ENCODE measurements around the gene CKAP2L. TPM values are rescaled to one million over a fixed set of nuclear protein-coding genes. Genes with fewer than 3 reads are reported as not detected.

CKAP2L gene
- 7.1 and 7.7 TPM in 2 replicates for total RNA-seq (2014; rRNA removed; shearing (Covaris generic))
- polyA plus RNA-seq (2015; cell fraction: cytosol; rRNA removed): 7.9 and 14.9 TPM in 2 replicates
- polyA plus RNA-seq (2015; cell fraction: nucleus; rRNA removed): 7.7 and 10.2 TPM in 2 replicates

DNA sequence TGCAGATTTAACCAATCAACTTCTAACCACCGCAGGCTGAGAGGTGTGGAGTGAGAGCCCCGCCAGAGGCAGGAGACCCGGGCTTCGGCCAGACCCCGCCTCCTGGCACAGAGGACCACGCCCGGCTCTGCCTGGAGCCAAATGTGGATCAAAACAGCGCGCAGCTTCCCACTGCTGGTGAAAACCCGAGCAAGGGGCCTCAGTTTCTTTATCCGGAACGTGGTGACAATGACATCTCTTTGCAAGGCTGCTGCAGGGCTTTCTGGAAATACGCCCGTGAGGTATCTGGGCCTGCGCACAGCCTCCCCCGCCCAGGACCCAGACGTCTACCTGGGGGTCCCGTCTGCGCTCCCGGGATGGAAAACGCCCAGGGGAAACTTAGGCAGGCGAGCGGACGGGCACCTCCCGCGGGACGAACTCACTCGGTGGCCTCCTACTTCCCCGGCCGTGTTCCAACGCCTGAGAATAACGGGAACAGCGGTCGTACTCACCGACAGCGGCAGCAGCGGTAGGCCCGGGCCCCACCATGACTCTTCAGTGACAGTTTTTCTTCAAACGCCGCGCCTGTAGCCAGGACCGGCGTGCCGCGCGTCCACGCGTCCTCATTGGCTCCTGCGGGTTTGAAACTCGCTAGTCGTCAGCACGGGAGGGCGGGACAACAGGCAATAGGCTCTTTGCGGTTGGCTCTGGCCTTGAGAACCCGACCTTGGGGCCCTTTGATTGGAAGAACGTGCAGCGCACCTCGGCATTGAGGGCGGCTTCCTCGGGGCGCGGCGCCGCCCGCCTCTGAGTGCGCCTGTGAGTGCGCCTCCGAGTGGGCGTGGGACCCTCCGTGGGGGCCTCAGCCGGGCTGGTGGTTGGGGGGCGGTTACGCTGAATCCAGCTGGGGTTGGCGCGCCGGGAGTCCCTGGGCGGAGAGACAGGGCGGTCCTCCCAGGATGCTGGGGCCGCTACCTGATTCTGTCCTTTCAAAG is at the start of gene CKAP2L:
Gene CKAP2L, minus strand, starts transcription at position 539 of the 974 bp plus-strand sequence. Its CDS starts 11 bp downstream, at position 528.
- DNase-seq (ENCODE audit: low read depth, low spot score): peak; percentile 97
- in situ Hi-C loops (cut with HindIII; ENCODE audit: low pct_unique_long_range_greater_than_20kb, low sequenced_read_pairs): loop anchor here (25.0 kb wide), 1 partner anchor 123 kb away; no protein-coding TSS in a partner anchor

DNA sequence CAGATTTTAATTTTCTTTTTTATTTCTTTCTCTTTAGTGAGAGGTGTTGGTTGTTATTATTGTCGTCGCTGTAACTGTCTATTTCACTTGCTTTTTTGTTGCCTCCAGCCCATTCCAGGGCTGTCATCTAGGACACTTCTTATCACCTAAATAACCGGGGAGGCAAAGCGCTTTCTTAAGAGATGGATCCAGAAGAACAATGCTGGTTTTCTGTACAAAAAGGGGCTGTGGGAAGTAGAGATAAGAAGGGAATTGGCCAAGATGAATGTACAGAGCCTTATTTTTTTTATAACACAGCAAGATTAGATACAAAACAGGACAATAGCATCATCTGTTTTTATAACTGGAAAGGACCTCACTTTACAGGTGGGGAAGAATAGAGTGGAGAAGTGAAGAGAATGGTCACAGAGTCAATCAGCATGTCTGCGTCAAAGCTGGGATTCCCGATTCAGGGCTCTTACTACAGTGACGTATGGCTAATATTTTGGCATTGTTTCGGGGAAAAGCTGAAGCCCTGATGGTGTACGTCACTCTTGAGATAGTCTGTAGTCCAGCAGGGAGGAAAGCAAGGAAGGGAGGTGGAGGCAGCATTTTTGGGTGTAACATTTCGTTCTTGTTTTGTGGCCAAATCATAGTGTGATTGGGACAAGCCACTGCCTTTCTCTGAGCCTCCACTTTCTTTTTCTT is 49.0 kb upstream of the CKAP2L start:
- no peak for DNase-seq (ENCODE audit: low read depth, low spot score)
- in situ Hi-C loops (cut with HindIII; ENCODE audit: low pct_unique_long_range_greater_than_20kb, low sequenced_read_pairs): no loop called here

DNA sequence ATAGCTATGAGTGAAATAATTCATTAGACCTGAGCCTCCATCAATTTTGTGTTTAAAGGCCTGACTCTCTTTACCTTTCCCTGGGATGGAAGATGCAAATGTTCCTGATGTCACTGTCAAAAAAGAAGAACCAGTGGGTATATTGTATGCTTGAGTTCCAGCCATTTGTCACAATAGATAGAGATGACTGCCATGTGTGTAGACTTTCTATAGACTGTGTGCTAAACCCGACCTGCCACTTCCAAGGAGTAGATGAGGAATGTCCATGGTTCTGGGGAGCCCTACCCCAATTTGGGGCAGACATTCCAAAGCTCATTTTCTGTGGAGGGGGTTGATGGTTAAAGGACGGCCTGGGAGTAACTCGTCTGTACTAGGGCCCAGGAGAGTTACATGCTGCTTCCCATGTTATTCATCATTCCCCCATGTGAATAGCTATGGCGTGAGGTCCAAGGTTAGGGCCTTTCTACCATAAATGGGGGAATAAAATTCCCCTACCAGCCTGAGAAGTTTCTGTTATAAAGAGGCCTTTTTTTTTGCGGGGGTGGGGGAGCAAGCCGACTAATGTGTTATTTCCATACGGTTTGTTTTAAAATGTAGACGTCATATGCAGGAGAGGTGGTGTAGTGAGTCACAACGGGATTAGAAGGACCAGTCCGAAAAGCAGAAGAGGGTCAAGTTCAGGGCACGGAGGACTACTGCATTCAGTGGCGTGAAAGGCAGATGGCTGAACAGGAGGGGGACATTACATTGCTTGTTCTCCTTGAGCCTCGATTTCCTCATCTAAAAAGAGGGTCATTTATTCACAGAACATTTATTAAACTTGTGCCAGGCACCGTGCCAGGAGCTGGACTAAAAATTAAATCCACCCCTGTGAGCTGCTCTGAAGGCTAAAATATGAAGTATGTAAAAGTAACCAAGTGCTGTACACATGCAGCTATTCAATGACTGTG is 48.2 kb upstream of the CKAP2L start:
- in situ Hi-C loops (cut with HindIII; ENCODE audit: low pct_unique_long_range_greater_than_20kb, low sequenced_read_pairs): no loop called here
- DNase-seq (ENCODE audit: low read depth, low spot score): no peak

- no peak for DNase-seq (ENCODE audit: low read depth, low spot score)
Observed at GRCh38 chr2:112811841-112812306, 47.5 kb upstream of the CKAP2L start.

DNA sequence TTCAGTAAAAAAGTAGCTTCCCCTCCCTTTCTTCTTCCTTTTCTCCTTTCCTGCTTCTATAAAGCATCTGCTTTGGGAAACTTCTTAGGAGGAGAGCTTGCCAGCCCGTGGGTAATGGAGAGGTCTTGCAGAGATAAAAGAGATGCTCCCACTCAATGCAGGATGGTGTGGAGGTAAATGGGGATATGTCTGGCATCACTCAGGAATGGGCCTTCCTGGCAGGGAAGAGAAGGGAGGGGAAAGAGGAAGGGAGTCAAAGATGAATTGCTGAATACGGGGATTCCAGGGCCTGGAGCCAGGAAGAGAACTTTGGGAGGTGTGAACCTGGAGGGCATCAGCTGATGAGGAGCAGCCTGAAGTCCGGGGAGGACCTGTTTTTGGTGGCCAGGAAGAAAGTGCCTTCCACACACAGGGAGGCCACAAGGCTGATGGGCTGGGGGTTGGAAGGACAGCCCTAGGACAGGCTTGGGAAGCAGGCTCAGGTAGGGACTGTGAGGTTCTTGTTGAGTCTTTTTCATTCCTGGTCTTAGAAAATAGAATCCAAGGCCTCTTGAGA is 46.9 kb upstream of the CKAP2L start:
- no peak for DNase-seq (ENCODE audit: low read depth, low spot score)
- in situ Hi-C loops (cut with HindIII; ENCODE audit: low pct_unique_long_range_greater_than_20kb, low sequenced_read_pairs): no loop called here

More at GRCh38 chr2:112811841-112812306, 47.5 kb upstream of the CKAP2L start:
- in situ Hi-C loops (cut with HindIII; ENCODE audit: low pct_unique_long_range_greater_than_20kb, low sequenced_read_pairs): no loop called here

DNA sequence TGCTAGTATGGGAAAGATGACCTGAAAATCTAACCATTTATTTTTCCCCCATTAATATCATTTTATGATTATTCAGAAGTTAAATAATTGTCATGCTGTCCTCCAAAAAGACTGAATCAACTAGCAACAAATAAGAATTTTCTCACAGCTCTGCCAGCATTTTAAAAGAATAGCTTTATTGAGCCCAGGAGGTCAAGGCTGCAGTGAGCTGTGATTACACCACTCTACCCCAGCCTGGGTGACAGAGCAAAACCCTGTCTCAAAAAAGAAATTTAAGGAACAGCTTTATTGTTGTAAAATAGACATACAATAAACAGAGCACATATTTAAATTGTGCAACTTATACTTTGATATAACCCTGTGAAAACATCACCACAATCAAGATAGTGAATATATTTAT is 44.7 kb upstream of the CKAP2L start:
- in situ Hi-C loops (cut with HindIII; ENCODE audit: low pct_unique_long_range_greater_than_20kb, low sequenced_read_pairs): no loop called here
- no peak for DNase-seq (ENCODE audit: low read depth, low spot score)

DNA sequence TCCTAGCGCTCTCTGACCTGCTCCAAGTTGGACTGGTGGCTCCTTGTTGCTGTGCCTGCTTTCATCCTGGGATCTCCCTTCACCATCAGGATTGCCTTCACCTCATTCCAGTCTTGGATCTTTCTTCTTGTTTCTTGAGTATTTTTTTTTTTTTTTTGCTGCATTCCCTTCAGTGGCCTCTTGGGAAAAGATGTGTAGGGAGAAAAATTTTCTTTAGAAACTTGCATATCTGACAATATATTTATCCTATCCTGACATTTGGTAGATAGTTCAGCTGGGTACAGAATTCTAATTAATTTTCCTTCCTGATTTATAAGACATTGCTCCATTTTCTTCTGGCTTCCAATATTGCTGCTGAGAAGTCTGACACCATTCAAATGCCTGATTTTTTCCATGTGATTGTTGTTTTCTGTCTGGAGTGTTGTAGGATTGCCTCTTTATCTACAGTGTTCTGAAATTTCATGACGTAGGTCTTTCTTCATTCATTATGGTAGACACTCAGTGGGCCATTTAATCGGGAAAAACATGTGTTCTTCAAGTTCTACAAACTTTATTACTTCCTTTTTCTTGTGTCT is 42.9 kb upstream of the CKAP2L start:
- no peak for DNase-seq (ENCODE audit: low read depth, low spot score)
- in situ Hi-C loops (cut with HindIII; ENCODE audit: low pct_unique_long_range_greater_than_20kb, low sequenced_read_pairs): no loop called here

GRCh38 chr2:112805542-112805941 is 41.1 kb upstream of the CKAP2L start:
- in situ Hi-C loops (cut with HindIII; ENCODE audit: low pct_unique_long_range_greater_than_20kb, low sequenced_read_pairs): no loop called here
- no peak for DNase-seq (ENCODE audit: low read depth, low spot score)

GRCh38 chr2:112803691-112804521 is 39.5 kb upstream of the CKAP2L start:
- no peak for DNase-seq (ENCODE audit: low read depth, low spot score)
- in situ Hi-C loops (cut with HindIII; ENCODE audit: low pct_unique_long_range_greater_than_20kb, low sequenced_read_pairs): no loop called here

DNA sequence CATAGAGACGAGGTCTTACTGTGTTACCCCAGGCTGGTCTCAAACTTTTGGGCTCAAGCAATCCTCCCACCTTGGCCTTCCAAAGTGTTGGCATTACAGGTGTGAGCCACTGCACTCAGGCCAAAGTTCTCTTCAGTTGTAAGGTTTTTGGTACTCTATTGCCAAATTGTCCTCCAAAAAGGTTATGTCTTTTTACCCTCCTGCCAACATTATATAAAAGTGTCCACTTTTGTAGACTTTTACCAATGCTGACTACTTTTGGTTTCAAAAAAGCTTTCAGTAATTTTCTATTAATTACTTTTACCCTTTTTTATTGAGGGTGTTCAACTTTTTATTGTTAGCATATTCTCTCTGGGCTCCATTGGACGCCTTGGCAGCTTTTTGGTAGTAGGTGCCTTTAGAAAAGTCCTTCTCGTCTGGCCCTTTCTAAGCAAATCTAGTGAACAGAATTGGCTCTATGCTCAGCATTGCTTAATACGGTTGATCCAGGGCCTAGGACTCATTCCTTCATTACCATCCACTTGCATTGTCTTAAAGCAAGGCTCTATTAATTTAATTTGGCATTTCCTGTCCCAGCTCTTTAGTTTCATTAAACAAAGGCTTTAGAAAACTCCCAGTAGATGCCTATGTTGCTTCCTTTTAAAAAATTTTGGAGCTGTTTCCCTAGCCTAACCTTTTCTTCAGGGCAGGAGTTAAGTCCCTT is 36.6 kb upstream of the CKAP2L start:
- DNase-seq (ENCODE audit: low read depth, low spot score): no peak
- in situ Hi-C loops (cut with HindIII; ENCODE audit: low pct_unique_long_range_greater_than_20kb, low sequenced_read_pairs): no loop called here

DNA sequence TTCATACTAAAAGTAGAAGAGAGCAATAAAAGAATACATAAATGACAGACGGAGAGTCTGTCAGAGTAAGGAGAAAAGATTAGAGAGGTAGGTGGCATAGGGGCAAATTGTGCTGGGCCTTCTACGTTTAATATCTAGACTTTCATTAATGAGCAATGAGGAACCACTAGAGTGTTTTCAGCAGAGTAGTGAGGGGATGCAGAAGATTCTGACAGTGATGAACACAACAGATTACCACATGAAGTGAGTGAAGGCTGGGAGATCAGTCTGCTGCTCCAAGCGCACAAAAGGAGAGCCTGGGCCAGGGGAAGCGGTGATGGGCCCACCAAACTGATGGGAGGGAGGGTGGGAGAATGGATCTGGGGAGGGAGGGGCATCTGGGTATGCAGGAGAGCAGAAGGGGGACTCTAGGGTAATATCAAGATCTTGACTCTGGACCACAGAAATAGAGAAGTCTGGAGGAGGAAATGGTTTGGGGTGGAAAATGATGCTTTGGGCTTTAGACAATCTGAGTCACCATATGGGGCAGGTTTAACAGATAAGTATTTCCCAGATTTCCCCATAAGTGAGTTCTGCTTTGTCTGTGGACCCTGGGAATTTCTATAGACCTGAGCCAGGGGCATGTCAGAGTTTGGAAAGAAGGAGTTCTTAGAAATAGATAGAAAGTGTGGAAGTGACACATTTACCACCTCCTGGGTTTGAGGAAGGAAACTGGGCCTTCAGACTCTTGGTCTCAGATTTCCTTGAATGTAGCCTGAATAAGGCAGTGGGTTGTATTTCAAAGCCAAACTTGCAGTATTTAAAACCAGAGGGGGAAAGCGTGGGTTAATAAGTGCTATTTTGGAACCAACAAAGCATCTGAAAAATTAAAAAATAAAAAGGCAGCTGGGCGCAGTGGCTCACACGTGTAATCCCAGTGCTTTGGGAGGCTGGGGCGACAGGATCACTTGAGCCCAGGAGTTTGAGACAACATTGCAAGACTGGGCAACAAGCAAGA is 34.9 kb upstream of the CKAP2L start:
- no peak for DNase-seq (ENCODE audit: low read depth, low spot score)
- in situ Hi-C loops (cut with HindIII; ENCODE audit: low pct_unique_long_range_greater_than_20kb, low sequenced_read_pairs): no loop called here

DNA sequence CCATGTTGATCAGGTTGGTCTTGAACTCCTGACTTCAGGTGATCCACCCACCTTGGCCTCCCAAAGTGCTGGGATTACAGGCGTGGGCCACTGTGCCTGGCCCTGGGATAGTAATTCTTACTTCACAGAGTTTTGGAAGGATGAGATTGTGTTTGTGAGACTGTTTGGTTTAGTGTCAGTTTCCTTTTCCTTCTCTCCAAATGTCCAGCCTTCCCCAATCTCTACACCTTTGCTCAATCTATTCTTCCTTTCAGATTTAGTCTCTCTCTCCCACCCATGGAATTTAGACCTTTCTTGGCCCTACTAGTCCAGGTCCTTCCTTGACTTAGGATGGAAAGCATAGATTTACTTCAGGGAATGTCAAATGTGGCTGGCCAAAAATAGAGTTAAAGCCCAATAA is 32.1 kb upstream of the CKAP2L start:
- DNase-seq (ENCODE audit: low read depth, low spot score): no peak
- in situ Hi-C loops (cut with HindIII; ENCODE audit: low pct_unique_long_range_greater_than_20kb, low sequenced_read_pairs): no loop called here

DNA sequence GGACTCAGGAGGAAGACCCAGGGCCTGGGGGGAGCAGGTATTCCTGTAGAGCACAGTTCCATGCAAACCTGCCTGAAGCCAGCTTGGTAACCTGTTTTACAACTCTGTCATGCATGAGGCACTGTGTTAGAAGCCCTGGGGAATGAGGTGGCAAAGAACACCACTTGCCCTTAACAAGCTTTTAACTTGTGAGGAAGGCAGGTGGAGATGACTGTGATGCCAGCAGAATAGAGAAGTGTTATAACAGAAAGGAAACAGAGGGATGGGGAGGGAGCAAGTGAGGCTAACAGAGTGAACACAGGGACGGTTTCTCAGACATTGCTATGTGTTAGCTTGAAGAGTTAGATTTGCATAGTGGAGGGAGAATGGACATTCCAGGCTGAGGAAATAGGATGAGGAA is 31.4 kb upstream of the CKAP2L start:
- in situ Hi-C loops (cut with HindIII; ENCODE audit: low pct_unique_long_range_greater_than_20kb, low sequenced_read_pairs): no loop called here
- no peak for DNase-seq (ENCODE audit: low read depth, low spot score)

DNA sequence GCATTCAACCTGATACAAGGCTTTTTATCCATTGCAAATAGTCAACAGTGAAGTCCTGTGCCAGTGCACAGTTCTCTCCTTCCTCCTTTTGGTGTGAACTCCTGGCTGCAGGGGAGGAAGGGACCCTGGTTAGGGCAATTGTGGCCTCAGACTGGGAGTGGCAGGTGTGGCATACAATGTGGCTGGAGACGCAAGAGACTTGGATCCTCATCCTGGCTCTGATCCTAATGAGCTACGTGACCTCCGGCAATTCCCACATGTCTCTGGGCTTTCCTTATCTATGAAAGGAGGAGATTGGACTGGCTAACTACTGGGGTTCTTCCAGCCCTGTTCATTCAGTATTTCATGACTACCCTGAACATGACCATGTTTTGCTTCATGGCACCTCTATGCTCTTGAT is 30.4 kb upstream of the CKAP2L start:
- DNase-seq (ENCODE audit: low read depth, low spot score): no peak
- in situ Hi-C loops (cut with HindIII; ENCODE audit: low pct_unique_long_range_greater_than_20kb, low sequenced_read_pairs): no loop called here

All from SK-MEL-5 (cell line).